ENCODE measurements around the gene SMAD3.

The SMAD3 gene

DNA sequence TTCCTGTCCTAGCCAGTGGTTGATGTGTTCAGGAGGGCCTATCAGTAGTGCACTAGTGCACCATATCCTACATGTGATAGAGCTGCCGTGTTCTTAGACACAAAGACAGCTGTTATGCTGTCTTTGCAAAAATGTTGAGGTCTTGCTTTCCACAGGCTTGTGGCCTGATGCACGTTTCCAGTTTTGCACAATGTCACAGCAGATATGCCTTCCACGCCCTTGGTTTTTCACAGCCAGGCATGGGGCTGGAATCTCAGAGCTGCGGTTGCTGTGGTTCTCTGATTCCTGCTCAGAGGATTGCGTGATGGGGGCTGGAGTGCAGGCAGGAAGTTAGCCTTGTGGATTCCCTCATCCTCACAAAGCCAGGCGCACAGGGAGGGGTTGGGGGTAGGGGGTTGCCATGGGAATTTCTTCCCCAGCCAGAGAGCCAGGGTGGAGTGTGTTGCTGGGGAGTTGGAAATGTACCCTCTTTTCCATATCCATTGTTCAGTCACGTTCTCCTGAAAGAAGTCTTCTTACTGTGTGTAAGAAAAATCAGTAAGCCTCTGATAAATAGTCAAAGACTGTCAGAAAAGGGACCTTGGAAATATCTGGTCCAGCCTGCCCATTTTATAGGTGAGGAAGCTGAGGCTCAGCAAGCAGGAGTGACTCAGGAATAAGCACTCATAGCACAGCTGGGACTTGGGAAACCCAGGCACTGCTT lies 79.4 kb downstream of the SMAD3 start:
- TF ChIP-seq, protein P1, sequence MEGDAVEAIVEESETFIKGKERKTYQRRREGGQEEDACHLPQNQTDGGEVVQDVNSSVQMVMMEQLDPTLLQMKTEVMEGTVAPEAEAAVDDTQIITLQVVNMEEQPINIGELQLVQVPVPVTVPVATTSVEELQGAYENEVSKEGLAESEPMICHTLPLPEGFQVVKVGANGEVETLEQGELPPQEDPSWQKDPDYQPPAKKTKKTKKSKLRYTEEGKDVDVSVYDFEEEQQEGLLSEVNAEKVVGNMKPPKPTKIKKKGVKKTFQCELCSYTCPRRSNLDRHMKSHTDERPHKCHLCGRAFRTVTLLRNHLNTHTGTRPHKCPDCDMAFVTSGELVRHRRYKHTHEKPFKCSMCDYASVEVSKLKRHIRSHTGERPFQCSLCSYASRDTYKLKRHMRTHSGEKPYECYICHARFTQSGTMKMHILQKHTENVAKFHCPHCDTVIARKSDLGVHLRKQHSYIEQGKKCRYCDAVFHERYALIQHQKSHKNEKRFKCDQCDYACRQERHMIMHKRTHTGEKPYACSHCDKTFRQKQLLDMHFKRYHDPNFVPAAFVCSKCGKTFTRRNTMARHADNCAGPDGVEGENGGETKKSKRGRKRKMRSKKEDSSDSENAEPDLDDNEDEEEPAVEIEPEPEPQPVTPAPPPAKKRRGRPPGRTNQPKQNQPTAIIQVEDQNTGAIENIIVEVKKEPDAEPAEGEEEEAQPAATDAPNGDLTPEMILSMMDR (conservative IDR thresholded peaks at IDR 0.05), result no peak
- no peak for TF ChIP-seq ZFX (IDR thresholded peaks at IDR 0.05)
- H3K27ac ChIP-seq, result no peak overlapping the region

DNA sequence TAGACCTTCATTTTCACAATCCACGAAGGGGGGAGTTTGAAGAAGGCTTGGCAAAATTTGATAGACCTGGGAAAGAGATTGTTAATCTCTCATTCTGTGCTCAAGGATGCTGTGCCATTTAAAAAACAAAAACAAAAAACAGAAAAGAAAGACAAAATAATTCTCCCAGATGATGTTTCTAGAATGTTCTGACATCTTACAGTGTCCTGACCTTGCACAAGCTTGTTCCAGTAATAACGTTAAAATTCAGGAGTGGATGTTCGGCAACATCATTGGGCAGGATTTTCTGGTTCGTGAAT lies 79.9 kb downstream of the SMAD3 start:
- no peak overlapping the region for H3K27ac ChIP-seq
- TF ChIP-seq, protein P1 (conservative IDR thresholded peaks at IDR 0.05), result no peak
- TF ChIP-seq ZFX (IDR thresholded peaks at IDR 0.05), result no peak

DNA sequence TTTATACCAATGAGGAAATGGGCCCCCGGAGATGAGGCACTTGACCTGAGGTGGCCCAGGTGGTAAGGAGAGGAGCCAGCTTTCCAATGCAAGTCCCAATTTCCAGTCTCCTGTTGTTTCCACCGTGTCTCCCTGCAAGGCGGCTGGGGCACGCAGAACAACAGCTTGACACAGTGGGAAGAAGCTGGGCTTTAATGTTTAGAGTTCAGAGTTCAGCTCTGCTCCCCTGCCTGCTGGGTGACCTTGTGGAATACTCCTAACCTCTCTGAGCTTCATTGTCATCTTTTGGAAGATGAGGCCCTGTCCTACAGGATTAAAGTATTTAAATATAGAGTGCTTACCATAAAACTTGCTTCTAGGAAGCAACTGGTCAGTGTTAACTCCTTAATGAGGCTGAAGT lies 80.3 kb downstream of the SMAD3 start:
- no peak overlapping the region for H3K27ac ChIP-seq
- TF ChIP-seq, protein P1 (conservative IDR thresholded peaks at IDR 0.05), result no peak
- no peak for TF ChIP-seq ZFX (IDR thresholded peaks at IDR 0.05)

DNA sequence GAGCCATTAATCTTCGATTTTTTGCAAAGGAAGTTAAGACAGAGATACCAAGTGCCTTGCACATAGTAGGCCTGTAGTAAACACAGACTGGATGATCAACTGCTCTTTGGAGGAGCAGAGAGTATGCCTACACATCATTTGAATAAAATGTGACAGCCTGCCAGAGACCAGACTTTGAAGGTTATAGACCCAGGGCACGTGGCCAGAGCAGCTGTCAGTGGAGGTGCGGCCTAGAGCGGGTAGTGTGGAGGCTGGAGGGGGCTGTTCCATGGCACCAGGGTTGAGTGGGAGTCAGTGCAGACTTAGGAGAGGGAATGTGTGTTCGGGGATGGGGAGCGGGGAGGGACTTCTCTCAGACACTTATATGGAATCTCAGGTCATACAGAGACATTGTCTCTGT lies 80.8 kb downstream of the SMAD3 start:
- peak overlapping the region; percentile 56 for H3K27ac ChIP-seq
- TF ChIP-seq, protein P1 (conservative IDR thresholded peaks at IDR 0.05), result no peak
- TF ChIP-seq ZFX (IDR thresholded peaks at IDR 0.05), result no peak

DNA sequence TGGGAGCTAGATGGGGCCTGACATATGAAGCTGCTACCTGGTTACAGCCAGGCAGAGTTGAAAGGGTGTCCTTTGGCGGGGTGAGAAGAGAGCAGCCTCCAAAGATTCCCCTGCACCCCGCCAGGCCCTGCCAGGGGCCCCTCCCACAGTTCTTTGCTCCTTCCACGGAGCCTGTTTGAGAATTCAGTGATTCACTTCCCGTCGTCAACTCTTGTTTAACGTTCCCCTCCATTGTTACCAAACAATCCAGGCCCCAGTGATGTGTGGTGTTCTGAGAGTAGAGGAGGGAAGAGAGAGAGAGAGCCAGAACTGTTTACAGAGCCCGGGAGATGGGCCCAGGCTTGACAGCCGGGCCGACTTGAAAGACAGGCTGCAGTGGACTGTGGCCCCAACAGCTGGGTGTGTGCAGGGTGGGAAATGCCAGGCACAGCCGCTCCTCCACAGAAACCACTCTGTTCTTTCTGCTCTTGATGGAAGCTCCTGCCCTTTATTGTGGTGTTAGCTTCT lies 81.5 kb downstream of the SMAD3 start:
- H3K27ac ChIP-seq, result peak overlapping the region; percentile 56
- TF ChIP-seq ZFX (IDR thresholded peaks at IDR 0.05), result no peak
- TF ChIP-seq, protein P1 (conservative IDR thresholded peaks at IDR 0.05), result no peak

DNA sequence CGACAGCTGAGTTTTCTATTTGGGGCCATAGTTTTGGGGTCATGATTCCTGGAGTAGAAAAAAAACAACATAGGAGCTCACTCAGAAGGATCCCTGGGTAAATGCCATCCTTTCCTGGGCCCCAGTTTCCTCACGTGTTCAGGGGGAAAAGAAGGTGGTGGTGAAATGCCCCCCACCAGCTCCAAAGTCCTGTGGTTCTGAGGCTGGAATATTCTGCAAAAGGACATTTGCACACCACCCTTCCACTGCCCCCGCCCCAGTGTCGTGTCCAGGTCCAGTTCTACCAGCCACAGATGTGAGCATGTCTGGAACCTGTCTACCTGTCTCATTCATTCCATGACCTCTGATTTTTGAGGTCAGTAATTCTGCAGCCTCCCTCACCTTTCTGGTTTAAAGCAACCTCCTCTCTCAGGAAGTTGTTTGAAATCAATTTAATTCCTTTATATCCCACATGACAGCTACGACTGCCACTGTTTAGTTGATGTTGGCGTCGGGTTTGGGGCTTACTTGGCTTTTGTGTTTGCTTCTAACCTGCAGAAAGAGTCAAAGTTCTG lies 82.1 kb downstream of the SMAD3 start:
- peak overlapping the region; percentile 56 for H3K27ac ChIP-seq
- TF ChIP-seq, protein P1 (conservative IDR thresholded peaks at IDR 0.05), result no peak
- no peak for TF ChIP-seq ZFX (IDR thresholded peaks at IDR 0.05)

DNA sequence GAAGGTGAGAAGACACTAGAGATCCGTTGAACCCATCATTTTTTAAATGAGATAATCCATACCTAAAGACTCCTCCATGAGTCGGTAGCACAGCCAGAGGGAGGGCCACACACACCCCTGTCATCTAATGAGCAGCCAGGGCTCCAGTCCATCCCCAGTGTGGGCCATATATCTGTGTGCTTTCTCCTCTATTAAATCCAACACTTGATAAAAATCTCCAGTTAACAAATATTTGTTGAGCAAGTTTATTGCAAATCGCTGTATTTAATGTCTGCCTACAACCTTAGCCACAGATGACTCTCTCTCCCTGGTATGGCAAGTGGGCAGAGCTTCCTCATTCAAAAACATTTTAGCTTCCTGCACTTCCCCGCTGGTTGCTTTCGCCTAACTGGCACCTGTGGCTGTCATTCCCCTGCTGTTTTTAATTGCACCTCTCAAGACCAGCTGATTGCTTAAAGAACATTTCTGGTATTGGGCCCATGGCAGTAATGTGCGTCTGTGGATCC lies 82.8 kb downstream of the SMAD3 start:
- peak overlapping the region; percentile 56 for H3K27ac ChIP-seq

More for the DNA sequence above, 82.8 kb downstream of the SMAD3 start:
- TF ChIP-seq, protein P1 (conservative IDR thresholded peaks at IDR 0.05), result no peak
- no peak for TF ChIP-seq ZFX (IDR thresholded peaks at IDR 0.05)

All from C4-2B (cell line).